GM23248 (cell line): ENCODE data around the gene PANX2. TPM values are rescaled to one million over a fixed set of nuclear protein-coding genes. Genes with fewer than 3 reads are reported as not detected.

Experiments used
- DNase-seq: peaks from one replicate; pipeline ENCODE4 v3.0.0-alpha.2; 2015
- H2AFZ ChIP-seq: fragments of 200-600 bp; sonication (generic); 2 replicates; pipeline ENCODE4 v1.6.1; 2016; ENCODE audit warnings: antibody characterized with exemption
- H3F3A ChIP-seq: fragments of 200-600 bp; sonication (generic); 2 replicates; pipeline ENCODE4 v1.6.1; 2016; ENCODE audit warnings: mild to moderate bottlenecking, antibody characterized with exemption, mixed run types; ENCODE audit not compliant: insufficient read depth
- H3K27ac ChIP-seq: fragments of 200-600 bp; sonication (generic); 2 replicates; pipeline ENCODE4 v1.5.1; 2016; ENCODE audit warnings: mild to moderate bottlenecking
- H3K27me3 ChIP-seq: fragments of 200-600 bp; sonication (generic); replicated peaks from 2 replicates; pipeline ENCODE4 v1.6.1; 2016; ENCODE audit warnings: mild to moderate bottlenecking; ENCODE audit not compliant: insufficient read depth
- H3K36me3 ChIP-seq: fragments of 200-600 bp; sonication (generic); 2 replicates; pipeline ENCODE4 v1.6.1; 2016; ENCODE audit warnings: low read depth, mild to moderate bottlenecking
- H3K4me1 ChIP-seq: fragments of 200-600 bp; sonication (generic); 2 replicates; pipeline ENCODE4 v1.6.1; 2016; ENCODE audit warnings: mild to moderate bottlenecking; ENCODE audit not compliant: insufficient read depth
- H3K4me2 ChIP-seq: fragments of 200-600 bp; sonication (generic); one replicate; pipeline ENCODE4 v1.6.1; 2016; ENCODE audit warnings: mild to moderate bottlenecking; ENCODE audit not compliant: unreplicated experiment
- H3K4me3 ChIP-seq: fragments of 200-600 bp; sonication (generic); 2 replicates; pipeline ENCODE4 v1.5.1; 2016; ENCODE audit warnings: mild to moderate bottlenecking
- H3K79me2 ChIP-seq: fragments of 200-600 bp; sonication (generic); 2 replicates; pipeline ENCODE4 v1.6.1; 2016; ENCODE audit warnings: mild to moderate bottlenecking; ENCODE audit not compliant: insufficient read depth
- H3K9ac ChIP-seq: fragments of 200-600 bp; sonication (generic); 2 replicates; pipeline ENCODE4 v1.6.1; 2016; ENCODE audit warnings: mild to moderate bottlenecking
- H3K9me2 ChIP-seq: fragments of 200-600 bp; sonication (generic); 2 replicates; pipeline ENCODE4 v1.6.1; 2016; ENCODE audit warnings: mixed run types, mild to moderate bottlenecking, moderate library complexity; ENCODE audit not compliant: insufficient read depth
- H3K9me3 ChIP-seq: fragments of 200-600 bp; sonication (generic); one replicate; pipeline ENCODE4 v1.6.1; 2017; ENCODE audit warnings: low read depth
- H4K20me1 ChIP-seq: fragments of 200-600 bp; sonication (generic); 2 replicates; pipeline ENCODE4 v1.6.0; 2016; ENCODE audit not compliant: insufficient read depth
- EZH2 ChIP-seq: fragments of 200-600 bp; sonication (generic); IDR thresholded peaks from 2 replicates; pipeline ENCODE4 v1.6.1; 2018; ENCODE audit warnings: antibody characterized with exemption, mild to moderate bottlenecking; ENCODE audit not compliant: insufficient read depth, poor library complexity, severe bottlenecking
- EZH2phosphoT487 ChIP-seq: fragments of 200-600 bp; sonication (generic); IDR thresholded peaks from 2 replicates; pipeline ENCODE4 v1.6.1; 2018; ENCODE audit warnings: antibody characterized with exemption, moderate library complexity, mild to moderate bottlenecking, low read depth; ENCODE audit not compliant: insufficient read depth
- WGBS, 2 experiments: methylation state at CpG; one replicate each; pipeline ENCODE4 v1.1.6; 2015 to 2017; ENCODE audit warnings: low lambda C conversion rate in 2 of 2, low coverage in 1 of 2; ENCODE audit errors: missing lambda C conversion rate in 2 of 2; 5-methylcytosine and 5-hydroxymethylcytosine counted together
- in situ Hi-C: fragments of 300-500 bp; cut with MboI; formaldehyde crosslinking; loops from 2 replicates; pipeline ENCODE4 v1.15.0; 2020
- polyA plus RNA-seq: library from polyadenylated mRNA; unstranded; fragments of >200 nt; fragmentation: Nextera tagmentation; extraction: Ambion mirVana; gene quantifications from 2 replicates; pipeline ENCODE4 v1.2.1, GENCODE V29; 2016
- total RNA-seq: library from RNA; depleted of rRNA; stranded (reverse); fragments of >200 nt; shearing (Covaris generic); gene quantifications from 2 replicates; pipeline ENCODE4 v1.2.3, GENCODE V29; 2014; rRNA removed

The PANX2 gene
- total RNA-seq (under 0.01 TPM in 1 of 2 replicates, not detected in the other), polyA plus RNA-seq (0.18 and 0.20 TPM in 2 replicates)

- no peaks in the 10 kb centered on the region for H3K36me3 ChIP-seq
- no peak within 1 kb of the TSS for H3K27ac ChIP-seq
- no peaks in the 10 kb centered on the region for H3K9me3 ChIP-seq
- H3F3A ChIP-seq, result no peaks in the 10 kb centered on the region
- TF ChIP-seq EZH2phosphoT487 (0 out of 2 replicates have a peak, but pooled peaks have one; percentile 25), EZH2 (no peak)
- no peaks in the 10 kb centered on the region for H3K79me2 ChIP-seq
- no peaks in the 10 kb centered on the region for H3K9me2 ChIP-seq
- no peaks in the 10 kb centered on the region for H4K20me1 ChIP-seq
- no peaks in the 10 kb centered on the region for H3K4me1 ChIP-seq
- no peak within 1 kb of the TSS for H2AFZ ChIP-seq
- H3K27me3 ChIP-seq, result peaks cover 17% of the 10 kb centered on the region
- H3K4me2 ChIP-seq, result no peak within 1 kb of the TSS
- WGBS, 2 experiments, result 17 to 23% methylated on average over 47 to 98 of the region's 105 CpGs
- H3K9ac ChIP-seq, result no peak within 1 kb of the TSS
- DNase-seq, result peak; percentile 48
- in situ Hi-C loops, result no loop called here
- H3K4me3 ChIP-seq, result peak within 1 kb of the TSS; percentile 53
Observed at GRCh38 chr22:50170453-50171318, at the start of gene PANX2. TSS of gene PANX2 (plus strand) at chr22:50170731. CDS start at chr22:50170731, 0 bp downstream.

GRCh38 chr22:50121202-50121740 is 49.3 kb upstream of the PANX2 start:
- H3K9me3 ChIP-seq, result peaks cover 3% of the 10 kb centered on the region
- TF ChIP-seq EZH2phosphoT487, result no peak
- no peak for TF ChIP-seq EZH2

GRCh38 chr22:50123119-50123518 is 47.4 kb upstream of the PANX2 start:
- WGBS, 2 experiments, result 71 to 72% methylated on average over 4 of the region's 4 CpGs
- Histone ChIP-seq H4K20me1 (no peaks in the 10 kb centered on the region), H3K9me3 (peaks cover 3% of the 10 kb centered on the region), H3K36me3 (no peaks in the 10 kb centered on the region), H3K9ac (no peak overlapping the region), H3K4me2 (no peak overlapping the region), H3K9me2 (no peaks in the 10 kb centered on the region), H3K79me2 (no peaks in the 10 kb centered on the region), H3K27ac (no peak overlapping the region), H2AFZ (no peak overlapping the region), H3K4me3 (no peak overlapping the region), H3K27me3 (no peaks in the 10 kb centered on the region), H3K4me1 (no peaks in the 10 kb centered on the region), H3F3A (no peaks in the 10 kb centered on the region)
- in situ Hi-C loops, result no loop called here
- no peak for TF ChIP-seq EZH2phosphoT487
- no peak for DNase-seq

More at GRCh38 chr22:50121202-50121740, 49.3 kb upstream of the PANX2 start:
- no peak for DNase-seq
- in situ Hi-C loops, result no loop called here
- no peaks in the 10 kb centered on the region for H3K36me3 ChIP-seq
- H3F3A ChIP-seq, result no peaks in the 10 kb centered on the region
- H3K4me3 ChIP-seq, result no peak overlapping the region
- no peaks in the 10 kb centered on the region for H3K79me2 ChIP-seq
- H3K9me2 ChIP-seq, result no peaks in the 10 kb centered on the region
- H4K20me1 ChIP-seq, result no peaks in the 10 kb centered on the region
- no peak overlapping the region for H3K27ac ChIP-seq
- WGBS, 2 experiments, result 71 to 73% methylated on average over 11 of the region's 11 CpGs
- H3K4me2 ChIP-seq, result no peak overlapping the region
- H2AFZ ChIP-seq, result no peak overlapping the region
- no peak overlapping the region for H3K9ac ChIP-seq
- no peaks in the 10 kb centered on the region for H3K4me1 ChIP-seq
- H3K27me3 ChIP-seq, result no peaks in the 10 kb centered on the region

GRCh38 chr22:50125029-50125428 is 45.5 kb upstream of the PANX2 start:
- no peak overlapping the region for H3K4me3 ChIP-seq
- in situ Hi-C loops, result no loop called here
- WGBS, 2 experiments, result 34 to 35% methylated on average over 9 of the region's 9 CpGs

More at GRCh38 chr22:50125029-50125428, 45.5 kb upstream of the PANX2 start:
- Histone ChIP-seq H3K4me1 (no peaks in the 10 kb centered on the region), H3K79me2 (no peaks in the 10 kb centered on the region), H3K9me3 (peaks cover 3% of the 10 kb centered on the region), H2AFZ (no peak overlapping the region), H3K27me3 (no peaks in the 10 kb centered on the region), H3F3A (no peaks in the 10 kb centered on the region), H3K9ac (no peak overlapping the region), H3K27ac (no peak overlapping the region), H3K4me2 (no peak overlapping the region), H3K36me3 (no peaks in the 10 kb centered on the region), H3K9me2 (no peaks in the 10 kb centered on the region), H4K20me1 (no peaks in the 10 kb centered on the region)
- DNase-seq, result no peak
- TF ChIP-seq EZH2phosphoT487 (no peak), EZH2 (no peak)
